Duodenal mucosa (tissue), 2 donors: ENCODE results near the gene CATSPERD.

Source experiments
- H3K27ac ChIP-seq: one replicate; pipeline ENCODE4 v1.7.0; 2013; ENCODE audit warnings: low read depth, low read length
- H3K27me3 ChIP-seq, 2 donors: one replicate each; pipeline ENCODE4 v1.7.0; 2013; ENCODE audit warnings: low read length in 2 of 2, control low read depth in 1 of 2; ENCODE audit not compliant: insufficient read depth in 2 of 2, control insufficient read depth in 1 of 2
- H3K36me3 ChIP-seq, 2 donors: one replicate each; pipeline ENCODE4 v1.7.0; 2013; ENCODE audit warnings: low read length in 2 of 2, control low read depth in 1 of 2; ENCODE audit not compliant: insufficient read depth in 2 of 2, control insufficient read depth in 1 of 2
- H3K4me1 ChIP-seq, 2 donors: one replicate each; pipeline ENCODE4 v1.7.0; 2013; ENCODE audit warnings: low read length in 2 of 2, control low read depth in 1 of 2; ENCODE audit not compliant: insufficient read depth in 2 of 2, control insufficient read depth in 1 of 2
- H3K4me3 ChIP-seq, 2 donors: one replicate each; pipeline ENCODE4 v1.7.0; 2013; ENCODE audit warnings: low read length in 2 of 2, low read depth in 1 of 2
- H3K9ac ChIP-seq, 2 donors: one replicate each; pipeline ENCODE4 v1.7.0; 2013; ENCODE audit warnings: low read length in 2 of 2, low read depth in 1 of 2
- H3K9me3 ChIP-seq, 2 donors: one replicate each; pipeline ENCODE4 v1.7.0; 2013; ENCODE audit warnings: low read length in 2 of 2, control low read depth in 1 of 2; ENCODE audit not compliant: control insufficient read depth in 1 of 2

CATSPERD gene

GRCh38 chr19:5719961-5720790 is at the start of gene CATSPERD, which contains the start of gene LONP1:
Gene CATSPERD (plus strand): TSS chr19:5720637. CDS start chr19:5720738, 101 bp downstream.
Gene LONP1 (minus strand): TSS chr19:5720146. CDS start chr19:5720132, 14 bp downstream.
- H3K36me3 ChIP-seq = no peaks in the 10 kb centered on the region
- H3K4me3 ChIP-seq = peak within 1 kb of the TSS; percentile 69 to 91
- peak within 1 kb of the TSS; percentile 68 to 82 for H3K9ac ChIP-seq
- H3K9me3 ChIP-seq = no peaks in the 10 kb centered on the region
- H3K27ac ChIP-seq = peak within 1 kb of the TSS; percentile 72
- no peaks in the 10 kb centered on the region for H3K27me3 ChIP-seq
- H3K4me1 ChIP-seq = peaks cover 18 to 19% of the 10 kb centered on the region in 2 donors

DNA sequence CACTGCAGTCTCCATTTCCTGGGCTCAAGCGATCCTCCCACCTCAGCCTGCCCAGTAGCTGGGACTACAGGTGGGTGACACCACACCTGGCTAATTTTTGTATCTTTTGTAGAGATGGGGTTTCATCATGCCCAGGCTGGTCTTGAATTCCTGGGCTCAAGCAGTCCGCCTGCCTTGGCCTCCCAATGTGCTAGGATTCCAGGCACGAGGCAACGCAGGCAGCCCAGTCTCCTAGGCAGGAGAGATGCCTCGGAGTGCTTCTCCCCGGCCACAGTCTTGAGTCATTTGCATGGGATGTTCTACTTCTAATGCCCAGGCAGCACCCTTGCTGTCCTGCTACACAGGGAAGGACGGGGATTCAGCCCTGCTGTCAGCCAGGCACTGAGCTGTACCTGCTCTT is 48.8 kb upstream of the CATSPERD start:
- peaks cover 0 to 7% of the 10 kb centered on the region in 2 donors for H3K4me1 ChIP-seq
- H3K4me3 ChIP-seq = no peak overlapping the region
- H3K27ac ChIP-seq = no peak overlapping the region
- H3K36me3 ChIP-seq = peaks cover 19 to 39% of the 10 kb centered on the region in 2 donors
- no peak overlapping the region for H3K9ac ChIP-seq
- no peaks in the 10 kb centered on the region for H3K9me3 ChIP-seq
- no peaks in the 10 kb centered on the region for H3K27me3 ChIP-seq

GRCh38 chr19:5672708-5673459 is 47.6 kb upstream of the CATSPERD start:
- Histone ChIP-seq H3K27ac (no peak overlapping the region), H3K9ac (no peak overlapping the region), H3K9me3 (no peaks in the 10 kb centered on the region), H3K4me3 (no peak overlapping the region), H3K4me1 (peaks cover 0 to 8% of the 10 kb centered on the region in 2 donors), H3K27me3 (no peaks in the 10 kb centered on the region), H3K36me3 (peaks cover 12 to 28% of the 10 kb centered on the region in 2 donors)

DNA sequence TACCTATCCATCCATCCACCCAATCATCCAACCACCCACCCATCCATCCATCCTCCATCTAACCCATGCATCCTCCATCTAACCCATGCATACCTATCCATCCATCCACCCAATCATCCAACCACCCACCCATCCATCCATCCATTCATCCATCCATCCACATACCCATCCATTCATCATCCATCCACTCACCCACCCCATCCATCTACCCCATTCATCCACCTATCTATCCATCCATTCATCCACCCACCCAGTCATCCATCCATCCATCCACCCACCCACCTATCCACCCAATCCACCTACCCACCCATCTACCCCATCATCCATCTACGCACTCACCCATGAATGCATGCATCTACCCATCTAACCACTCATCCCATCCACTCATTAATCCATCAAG is 46.7 kb upstream of the CATSPERD start:
- Histone ChIP-seq H3K9me3 (no peaks in the 10 kb centered on the region), H3K4me1 (peaks cover 0 to 8% of the 10 kb centered on the region in 2 donors), H3K4me3 (no peak overlapping the region), H3K27me3 (no peaks in the 10 kb centered on the region), H3K27ac (no peak overlapping the region), H3K36me3 (peaks cover 12 to 29% of the 10 kb centered on the region in 2 donors), H3K9ac (no peak overlapping the region)

DNA sequence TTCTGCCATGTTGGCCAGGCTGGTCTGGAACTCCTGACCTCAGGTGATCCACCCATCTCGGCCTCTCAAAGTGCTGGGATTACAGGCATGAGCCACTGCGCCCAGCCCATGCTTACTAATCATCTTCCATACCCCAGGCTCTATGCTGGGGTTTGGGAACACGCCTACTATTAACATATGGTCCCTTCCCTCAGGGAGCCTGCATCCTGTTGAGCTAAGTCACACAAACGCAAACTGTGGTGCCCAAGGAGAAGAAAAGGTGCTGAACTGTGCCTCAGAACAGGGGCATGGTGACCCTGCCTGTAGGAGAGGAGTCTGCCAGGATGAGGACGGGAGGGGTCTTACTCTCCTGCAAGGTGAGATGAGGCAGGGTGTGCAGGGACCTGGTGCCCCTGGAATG is 45.7 kb upstream of the CATSPERD start:
- H3K4me3 ChIP-seq = no peak overlapping the region
- no peak overlapping the region for H3K27ac ChIP-seq
- H3K4me1 ChIP-seq = peaks cover 0 to 16% of the 10 kb centered on the region in 2 donors
- no peaks in the 10 kb centered on the region for H3K9me3 ChIP-seq
- peaks cover 3 to 19% of the 10 kb centered on the region in 2 donors for H3K36me3 ChIP-seq
- no peaks in the 10 kb centered on the region for H3K27me3 ChIP-seq
- H3K9ac ChIP-seq = no peak overlapping the region

- H3K27ac ChIP-seq = no peak overlapping the region
- H3K27me3 ChIP-seq = no peaks in the 10 kb centered on the region
- no peak overlapping the region for H3K4me3 ChIP-seq
- peaks cover 0 to 16% of the 10 kb centered on the region in 2 donors for H3K36me3 ChIP-seq
- no peaks in the 10 kb centered on the region for H3K9me3 ChIP-seq
- no peak overlapping the region for H3K9ac ChIP-seq
- H3K4me1 ChIP-seq = peaks cover 3 to 22% of the 10 kb centered on the region in 2 donors
These were observed 44.2 kb upstream of the CATSPERD start for GRCh38 chr19:5676105-5676771.

- H3K27ac ChIP-seq = no peak overlapping the region
- H3K9ac ChIP-seq = no peak overlapping the region
- peaks cover 0 to 3% of the 10 kb centered on the region in 2 donors for H3K27me3 ChIP-seq
- H3K9me3 ChIP-seq = no peaks in the 10 kb centered on the region
- peaks cover 0 to 11% of the 10 kb centered on the region in 2 donors for H3K36me3 ChIP-seq
- H3K4me1 ChIP-seq = peaks cover 5 to 22% of the 10 kb centered on the region in 2 donors
- no peak overlapping the region for H3K4me3 ChIP-seq
These were observed 43.7 kb upstream of the CATSPERD start for GRCh38 chr19:5676772-5677105.

DNA sequence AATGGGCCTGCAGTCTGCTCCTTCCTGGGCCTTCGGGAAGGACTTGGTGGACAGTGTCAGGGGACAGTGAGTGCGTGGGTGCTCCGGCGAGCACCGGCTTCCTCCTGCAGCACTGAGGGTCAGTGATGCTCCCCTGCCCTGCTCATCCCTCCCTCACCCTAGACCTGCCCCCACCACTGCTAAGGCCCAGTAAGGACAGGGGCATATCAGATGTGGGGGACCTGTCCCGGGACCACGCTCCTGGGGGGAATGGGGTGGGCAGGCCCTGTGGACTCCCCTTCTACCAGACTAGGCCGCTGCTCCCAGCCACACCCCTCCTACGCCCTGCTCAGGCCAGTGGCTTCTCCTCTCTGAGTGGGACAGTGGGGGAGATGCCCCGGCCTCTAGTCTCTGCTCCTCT is 43.3 kb upstream of the CATSPERD start:
- H3K27me3 ChIP-seq = peaks cover 0 to 3% of the 10 kb centered on the region in 2 donors
- no peaks in the 10 kb centered on the region for H3K9me3 ChIP-seq
- H3K4me1 ChIP-seq = peaks cover 5 to 22% of the 10 kb centered on the region in 2 donors
- no peak overlapping the region for H3K9ac ChIP-seq
- no peak overlapping the region for H3K27ac ChIP-seq
- H3K36me3 ChIP-seq = peaks cover 0 to 10% of the 10 kb centered on the region in 2 donors
- no peak overlapping the region for H3K4me3 ChIP-seq

GRCh38 chr19:5677580-5677979 is 42.9 kb upstream of the CATSPERD start:
- H3K4me3 ChIP-seq = no peak overlapping the region
- no peaks in the 10 kb centered on the region for H3K9me3 ChIP-seq
- H3K27ac ChIP-seq = no peak overlapping the region
- peaks cover 0 to 3% of the 10 kb centered on the region in 2 donors for H3K27me3 ChIP-seq
- H3K36me3 ChIP-seq = peaks cover 0 to 10% of the 10 kb centered on the region in 2 donors
- H3K9ac ChIP-seq = no peak overlapping the region
- peaks cover 5 to 22% of the 10 kb centered on the region in 2 donors for H3K4me1 ChIP-seq
